ENCODE results near the gene IL24. TPM values are rescaled to one million over a fixed set of nuclear protein-coding genes. Genes with fewer than 3 reads are reported as not detected.

IL24 gene
- polyA plus RNA-seq, 1 donor from 2014 or later, result 43.5 TPM

DNA sequence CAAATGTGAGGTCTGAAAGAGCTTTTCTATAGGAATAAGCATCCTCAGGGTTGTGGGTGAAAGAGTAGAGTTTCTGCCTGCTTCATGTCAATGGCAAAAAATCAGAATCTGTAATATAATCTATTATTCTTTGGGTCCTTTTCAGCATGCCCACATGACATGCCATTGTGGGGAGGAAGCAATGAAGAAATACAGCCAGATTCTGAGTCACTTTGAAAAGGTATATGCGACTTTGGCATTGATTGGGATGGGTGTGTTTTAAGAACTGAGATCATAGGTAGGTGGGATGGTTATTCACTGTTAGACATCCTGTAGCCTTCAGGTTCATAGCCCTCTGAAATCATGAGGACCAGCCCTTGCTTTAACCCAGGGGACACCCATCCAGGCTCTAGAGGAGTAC lies 30.0 kb upstream of the IL24 start:
- Mint-ChIP-seq H3K4me3 (no peak overlapping the region), H3K36me3 (no peaks in the 10 kb centered on the region), H3K9me3 (no peaks in the 10 kb centered on the region), H3K4me1 (peaks cover 0 to 3% (median 0%) of the 10 kb centered on the region in 3 donors), H3K27me3 (peaks cover 14% of the 10 kb centered on the region), H3K27ac (no peak overlapping the region)

DNA sequence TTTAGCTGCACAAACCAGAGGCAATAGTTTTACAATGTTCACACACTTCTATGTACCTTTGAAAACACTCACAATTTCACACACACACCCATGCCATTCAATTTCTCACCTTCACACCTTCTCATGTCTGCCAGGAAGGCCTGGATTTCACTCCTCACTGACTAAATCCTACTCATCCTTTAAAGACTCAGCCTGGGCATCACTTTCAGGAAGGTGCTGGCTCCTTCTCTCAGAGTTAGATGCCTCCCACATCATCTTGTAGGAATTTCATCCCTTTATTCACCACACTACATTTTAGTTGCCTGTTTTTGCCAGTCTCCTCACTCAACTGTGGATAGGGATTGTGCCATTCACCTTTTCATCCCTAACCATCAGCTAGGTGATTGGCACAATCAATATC lies 29.5 kb upstream of the IL24 start:
- no peak overlapping the region for H3K4me3 Mint-ChIP-seq
- no peak overlapping the region for H3K27ac Mint-ChIP-seq
- H3K27me3 Mint-ChIP-seq, result peaks cover 14% of the 10 kb centered on the region
- no peaks in the 10 kb centered on the region for H3K36me3 Mint-ChIP-seq
- peaks cover 0 to 3% (median 0%) of the 10 kb centered on the region in 3 donors for H3K4me1 Mint-ChIP-seq
- no peaks in the 10 kb centered on the region for H3K9me3 Mint-ChIP-seq

- H3K4me3 Mint-ChIP-seq, result no peak overlapping the region
- no peak overlapping the region for H3K27ac Mint-ChIP-seq
- H3K27me3 Mint-ChIP-seq, result peaks cover 11% of the 10 kb centered on the region
- H3K4me1 Mint-ChIP-seq, result peaks cover 0 to 3% (median 0%) of the 10 kb centered on the region in 3 donors
- no peaks in the 10 kb centered on the region for H3K9me3 Mint-ChIP-seq
- H3K36me3 Mint-ChIP-seq, result no peaks in the 10 kb centered on the region
These were observed 29.0 kb upstream of the IL24 start for GRCh38 chr1:206868264-206868663.

DNA sequence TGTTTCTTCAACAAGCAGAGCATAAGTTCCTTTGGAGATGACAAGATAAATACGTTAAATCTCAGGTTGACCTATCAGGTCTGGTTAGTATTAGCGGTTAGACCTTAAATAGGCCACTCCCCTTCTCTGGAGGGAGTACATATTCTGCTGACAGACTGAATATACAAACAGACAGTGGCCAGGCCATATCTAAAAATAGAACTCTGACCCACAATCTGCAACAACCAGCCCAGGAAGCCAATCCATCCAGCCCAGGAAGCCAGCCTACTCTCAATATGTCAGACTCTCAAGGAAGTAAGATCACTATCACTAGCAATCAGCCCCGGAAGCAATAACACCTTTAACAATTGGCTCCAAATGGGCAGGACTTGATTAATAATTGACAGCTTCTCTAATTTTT lies 25.1 kb upstream of the IL24 start:
- peaks cover 8% of the 10 kb centered on the region for H3K27me3 Mint-ChIP-seq

GRCh38 chr1:206873603-206874188 lies 23.5 kb upstream of the IL24 start:
- Mint-ChIP-seq H3K27me3 (peaks cover 11% of the 10 kb centered on the region), H3K27ac (no peak overlapping the region), H3K36me3 (peaks cover 4% of the 10 kb centered on the region), H3K9me3 (peaks cover 10 to 25% (median 22%) of the 10 kb centered on the region in 3 donors), H3K4me1 (no peaks in the 10 kb centered on the region), H3K4me3 (no peak overlapping the region)

More for the DNA sequence above, 25.1 kb upstream of the IL24 start:
- no peak overlapping the region for H3K4me3 Mint-ChIP-seq
- H3K9me3 Mint-ChIP-seq, result peaks cover 8 to 18% (median 14%) of the 10 kb centered on the region in 3 donors
- peaks cover 2% of the 10 kb centered on the region for H3K36me3 Mint-ChIP-seq
- H3K27ac Mint-ChIP-seq, result peak overlapping the region in 1 of 3 donors; percentile 8
- H3K4me1 Mint-ChIP-seq, result no peaks in the 10 kb centered on the region

GRCh38 chr1:206875752-206876377 lies 21.4 kb upstream of the IL24 start:
- Mint-ChIP-seq H3K36me3 (peaks cover 4% of the 10 kb centered on the region), H3K9me3 (peaks cover 12 to 32% (median 22%) of the 10 kb centered on the region in 3 donors), H3K27ac (no peak overlapping the region), H3K27me3 (peaks cover 3% of the 10 kb centered on the region), H3K4me1 (no peaks in the 10 kb centered on the region), H3K4me3 (no peak overlapping the region)

- peaks cover 5% of the 10 kb centered on the region for H3K27me3 Mint-ChIP-seq
- peaks cover 4% of the 10 kb centered on the region for H3K36me3 Mint-ChIP-seq
- H3K9me3 Mint-ChIP-seq, result peaks cover 12 to 32% (median 22%) of the 10 kb centered on the region in 3 donors
- H3K4me3 Mint-ChIP-seq, result no peak overlapping the region
- H3K27ac Mint-ChIP-seq, result peak overlapping the region in 1 of 3 donors; percentile 3
- H3K4me1 Mint-ChIP-seq, result no peaks in the 10 kb centered on the region
These were observed 18.8 kb upstream of the IL24 start for GRCh38 chr1:206878456-206878855.

GRCh38 chr1:206880314-206880713 lies 16.9 kb upstream of the IL24 start:
- Mint-ChIP-seq H3K4me3 (no peak overlapping the region), H3K27ac (no peak overlapping the region), H3K36me3 (peaks cover 4% of the 10 kb centered on the region), H3K4me1 (no peaks in the 10 kb centered on the region), H3K9me3 (peaks cover 10 to 28% (median 20%) of the 10 kb centered on the region in 3 donors), H3K27me3 (peaks cover 5% of the 10 kb centered on the region)

DNA sequence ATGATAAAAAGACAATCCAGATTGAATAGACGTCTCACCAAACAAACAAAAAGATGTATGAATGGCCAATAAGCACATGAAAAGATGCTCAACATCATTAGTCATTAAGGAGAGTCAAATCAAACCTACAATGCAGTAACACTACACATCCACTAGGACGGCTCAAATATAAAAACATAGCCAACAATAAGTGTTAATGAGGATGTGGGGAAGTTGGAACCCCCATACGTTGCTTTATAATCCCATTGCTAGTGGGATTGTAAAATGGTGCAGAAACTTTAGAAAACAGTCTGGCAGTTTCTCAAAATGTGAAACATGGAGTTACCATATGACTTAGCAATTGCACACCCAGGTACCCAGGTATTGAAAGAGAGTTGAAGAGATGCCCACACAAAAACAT lies 14.7 kb upstream of the IL24 start:
- no peaks in the 10 kb centered on the region for H3K4me1 Mint-ChIP-seq
- H3K4me3 Mint-ChIP-seq, result no peak overlapping the region
- H3K27me3 Mint-ChIP-seq, result peaks cover 7% of the 10 kb centered on the region
- peaks cover 5% of the 10 kb centered on the region for H3K36me3 Mint-ChIP-seq
- H3K27ac Mint-ChIP-seq, result no peak overlapping the region
- H3K9me3 Mint-ChIP-seq, result peaks cover 3 to 14% (median 7%) of the 10 kb centered on the region in 3 donors

DNA sequence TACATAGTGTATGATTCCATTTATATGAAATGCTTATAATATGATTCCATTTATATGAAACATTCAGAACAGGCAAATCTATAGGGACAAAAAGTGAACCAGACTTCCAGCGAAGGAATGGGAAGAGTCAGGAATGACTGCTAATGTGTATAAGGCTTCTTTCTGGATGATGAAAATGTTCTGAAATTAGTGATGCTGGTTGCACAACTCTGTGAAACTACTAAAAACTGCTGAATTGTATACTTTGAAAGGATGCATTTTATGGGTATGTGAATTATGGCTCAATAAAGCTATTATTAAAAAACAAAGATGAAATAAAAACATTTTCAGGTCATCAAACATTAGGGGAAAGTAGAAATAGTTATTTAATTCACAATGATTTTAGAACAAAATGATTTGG lies 14.1 kb upstream of the IL24 start:
- H3K9me3 Mint-ChIP-seq, result peaks cover 2 to 12% (median 3%) of the 10 kb centered on the region in 3 donors
- H3K27ac Mint-ChIP-seq, result no peak overlapping the region
- H3K4me1 Mint-ChIP-seq, result no peaks in the 10 kb centered on the region
- peaks cover 5% of the 10 kb centered on the region for H3K27me3 Mint-ChIP-seq
- peaks cover 5% of the 10 kb centered on the region for H3K36me3 Mint-ChIP-seq
- no peak overlapping the region for H3K4me3 Mint-ChIP-seq

DNA sequence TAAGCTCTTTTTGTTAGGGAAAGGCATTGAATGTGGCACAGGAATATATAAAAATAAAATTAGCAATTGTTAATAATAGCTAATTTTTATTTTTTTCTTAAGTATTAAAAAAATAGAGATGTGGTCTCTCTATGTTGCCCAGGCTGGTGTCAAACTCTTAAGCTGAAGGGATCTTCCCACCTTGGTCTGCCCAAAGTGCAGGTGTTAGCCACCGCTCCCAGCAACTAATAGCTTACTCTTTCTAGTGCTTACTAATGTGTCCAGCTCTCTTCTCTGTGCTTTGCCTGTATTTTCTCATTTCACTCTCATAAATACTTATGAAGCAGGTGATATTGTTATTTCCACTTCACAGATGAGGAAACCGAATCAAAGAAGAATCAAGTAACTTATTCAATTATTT lies 13.4 kb upstream of the IL24 start:
- Mint-ChIP-seq H3K27me3 (peaks cover 4% of the 10 kb centered on the region), H3K36me3 (peaks cover 7% of the 10 kb centered on the region), H3K9me3 (peaks cover 0 to 7% (median 3%) of the 10 kb centered on the region in 3 donors), H3K4me3 (no peak overlapping the region), H3K27ac (no peak overlapping the region), H3K4me1 (no peaks in the 10 kb centered on the region)

DNA sequence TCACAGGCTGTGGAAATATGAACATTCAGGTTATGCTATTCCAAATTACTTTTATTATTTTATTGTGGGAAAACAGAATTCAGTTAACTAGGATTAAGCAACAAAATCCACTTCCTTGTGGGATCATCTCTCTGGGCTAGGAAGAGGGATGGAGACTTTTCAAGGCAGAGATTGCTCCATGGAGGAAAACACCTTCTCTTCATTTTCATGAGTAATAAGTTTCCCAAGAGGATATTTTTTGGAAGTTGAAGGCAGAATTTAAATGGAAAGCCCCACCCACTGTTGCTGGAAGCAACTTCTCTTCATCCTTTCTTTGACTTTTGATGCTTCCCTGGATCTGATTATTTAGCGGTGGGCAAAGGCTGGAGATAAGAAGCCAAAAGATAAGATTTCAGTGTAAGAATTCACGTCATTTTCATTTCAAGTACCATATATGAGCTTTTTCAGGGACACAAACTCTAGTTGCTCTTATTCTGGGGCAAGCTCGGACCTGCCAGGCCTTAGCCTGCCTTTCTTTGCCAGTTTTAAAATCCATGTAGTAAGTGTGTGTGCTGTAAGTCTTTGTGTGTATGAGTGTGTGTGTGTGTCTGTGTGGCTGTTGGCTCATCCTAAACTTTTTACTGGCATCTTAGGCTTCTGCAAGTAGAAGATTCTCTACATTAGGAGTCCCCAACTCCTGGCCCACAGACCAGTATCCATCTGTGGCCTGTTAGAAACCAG lies 11.7 kb upstream of the IL24 start:
- Mint-ChIP-seq H3K36me3 (peaks cover 10% of the 10 kb centered on the region), H3K4me1 (peaks cover 0 to 2% (median 0%) of the 10 kb centered on the region in 3 donors), H3K27me3 (peaks cover 4% of the 10 kb centered on the region), H3K4me3 (no peak overlapping the region), H3K27ac (no peak overlapping the region), H3K9me3 (no peaks in the 10 kb centered on the region)

- Mint-ChIP-seq H3K4me1 (peaks cover 0 to 8% (median 8%) of the 10 kb centered on the region in 3 donors), H3K9me3 (no peaks in the 10 kb centered on the region), H3K36me3 (peaks cover 10% of the 10 kb centered on the region), H3K27me3 (peaks cover 4% of the 10 kb centered on the region), H3K4me3 (no peak overlapping the region), H3K27ac (no peak overlapping the region)
These were observed 10.4 kb upstream of the IL24 start for GRCh38 chr1:206886831-206887230.

- Mint-ChIP-seq H3K36me3 (peaks cover 10% of the 10 kb centered on the region), H3K27ac (no peak overlapping the region), H3K4me1 (peaks cover 0 to 8% (median 8%) of the 10 kb centered on the region in 3 donors), H3K9me3 (no peaks in the 10 kb centered on the region), H3K27me3 (peaks cover 3% of the 10 kb centered on the region), H3K4me3 (no peak overlapping the region)
These were observed 9.5 kb upstream of the IL24 start for GRCh38 chr1:206887701-206888100.

Measured in IgD-negative memory B cell (primary cell).